Body of pancreas (tissue), 4 donors: Measurements from ENCODE around the gene PDHA1. TPM values are rescaled to one million over a fixed set of nuclear protein-coding genes. Genes with fewer than 3 reads are reported as not detected.

Source experiments
- ATAC-seq: fragments of 150-250 bp; one replicate; pipeline ENCODE4 v1.9.1; 2016
- DNase-seq, 4 donors: peaks; one replicate each; pipeline ENCODE4 v3.0.0-alpha.2; 2019
- H3K27ac ChIP-seq, 4 donors: fragments of 200-600 bp; sonication (generic); 1 replicate in 3 of 4; 2 replicates in 1 of 4; pipeline versions ENCODE4 v1.5.1 to v1.6.1; 2016 to 2019; ENCODE audit warnings: mild to moderate bottlenecking in 1 of 4, mixed read lengths in 1 of 4, moderate library complexity in 1 of 4
- H3K27me3 ChIP-seq, 2 donors: fragments of 200-600 bp; sonication (generic); one replicate each; pipeline ENCODE4 v1.6.0; 2016; ENCODE audit warnings: mild to moderate bottlenecking in 1 of 2
- H3K36me3 ChIP-seq, 2 donors: fragments of 200-600 bp; sonication (generic); replicated peaks in 1 of 2; 2 replicates each; pipeline ENCODE4 v1.5.1; 2016; ENCODE audit warnings: low read depth in 2 of 2; ENCODE audit not compliant: insufficient read depth in 1 of 2
- H3K4me1 ChIP-seq: fragments of 200-600 bp; sonication (generic); one replicate; pipeline ENCODE4 v1.6.0; 2016
- H3K4me3 ChIP-seq, 2 donors: fragments of 200-600 bp; sonication (generic); 1 replicate in 1 of 2; 2 replicates in 1 of 2; pipeline ENCODE4 v1.5.1; 2016 to 2019
- H3K9me3 ChIP-seq, 3 donors: fragments of 200-600 bp; sonication (generic); 1 replicate in 2 of 3; 2 replicates in 1 of 3; pipeline ENCODE4 v1.5.1; 2016
- CTCF ChIP-seq, 7 experiments: fragments of 450-650 bp in 4 of 7; fragments of 200-600 bp in 3 of 7; sonication (generic) in 3 of 7; IDR thresholded peaks; one replicate each; pipeline ENCODE4 v1.5.1; 2016 to 2019; ENCODE audit warnings: antibody characterized with exemption in 7 of 7
- POLR2A ChIP-seq, 3 donors: fragments of 450-650 bp; IDR thresholded peaks; one replicate each; pipeline ENCODE4 v1.6.1; 2016; ENCODE audit warnings: antibody characterized with exemption in 3 of 3, mild to moderate bottlenecking in 2 of 3
- WGBS, 2 donors: methylation state at CpG; one replicate each; pipeline ENCODE4 v1.1.5; 2017; 5-methylcytosine and 5-hydroxymethylcytosine counted together
- intact Hi-C: fragments of 100-400 bp; cut with DNase I; formaldehyde crosslinking; loops from one replicate; pipeline ENCODE4 v1.15.1; 2023
- total RNA-seq, 2 donors: library from RNA; depleted of rRNA; stranded (reverse); fragments of >200 nt; gene quantifications; one replicate each; pipeline ENCODE4 v1.1.0, GENCODE V29; 2016

Gene PDHA1
- 10 to 100 TPM; 73.7 to 83.7 TPM for total RNA-seq

- Histone ChIP-seq H3K4me1 (peaks cover 7% of the 10 kb centered on the region), H3K27me3 (no peaks in the 10 kb centered on the region), H3K36me3 (no peaks in the 10 kb centered on the region), H3K4me3 (peak within 1 kb of the TSS; percentile 41 to 46), H3K27ac (peak within 1 kb of the TSS; percentile 72 to 95 (median 88)), H3K9me3 (no peaks in the 10 kb centered on the region)
- DNase-seq: peak; percentile 95 to 96 (median 95)
- intact Hi-C loops: no loop called here
- WGBS, 2 donors: 0% methylated on average over 45 of the region's 81 CpGs; no CpG with 5 or more reads in 1 of the 2 donors
- TF ChIP-seq CTCF (IDR thresholded peaks at IDR 0.05): no peak
- TF ChIP-seq POLR2A (IDR thresholded peaks at IDR 0.05): peak; percentile 63 to 88 (median 86)
- peak; percentile 98 for ATAC-seq
Measured at GRCh38 chrX:19343535-19344408, at the start of gene PDHA1. PDHA1 (plus strand) TSS chrX:19343927; CDS start chrX:19344038, 111 bp downstream.

- DNase-seq (peak in 1 of 4 donors; percentile 15), ATAC-seq (no peak)
- H3K27ac ChIP-seq: no peak overlapping the region
- H3K36me3 ChIP-seq: no peaks in the 10 kb centered on the region
- 61 to 64% methylated on average over 10 of the region's 10 CpGs for WGBS, 2 donors
- H3K4me3 ChIP-seq: no peak overlapping the region
- no peaks in the 10 kb centered on the region for H3K9me3 ChIP-seq
- no peak for TF ChIP-seq CTCF (IDR thresholded peaks at IDR 0.05)
- no peak for TF ChIP-seq POLR2A (IDR thresholded peaks at IDR 0.05)
- intact Hi-C loops: no loop called here
- no peaks in the 10 kb centered on the region for H3K4me1 ChIP-seq
- H3K27me3 ChIP-seq: no peaks in the 10 kb centered on the region
Measured at GRCh38 chrX:19303256-19303880, 40.4 kb upstream of the PDHA1 start.

GRCh38 chrX:19326567-19326966, 17.2 kb upstream of the PDHA1 start:
- DNase-seq: peak in 1 of 4 donors; percentile 22
- Histone ChIP-seq H3K36me3 (no peaks in the 10 kb centered on the region), H3K4me3 (no peak overlapping the region), H3K4me1 (no peaks in the 10 kb centered on the region), H3K27ac (no peak overlapping the region), H3K9me3 (no peaks in the 10 kb centered on the region), H3K27me3 (no peaks in the 10 kb centered on the region)
- TF ChIP-seq POLR2A (IDR thresholded peaks at IDR 0.05) (no peak), CTCF (IDR thresholded peaks at IDR 0.05) (no peak)
- no peak for ATAC-seq
- whole genome bisulfite sequencing, 2 donors: 23 to 31% methylated on average over 2 of the region's 2 CpGs
- intact Hi-C loops: no loop called here

- TF ChIP-seq CTCF (IDR thresholded peaks at IDR 0.05) (no peak), POLR2A (IDR thresholded peaks at IDR 0.05) (no peak)
- H3K27ac ChIP-seq: no peak overlapping the region
- no peak overlapping the region for H3K4me3 ChIP-seq
- intact Hi-C loops: no loop called here
- no peak for ATAC-seq
- 76 to 93% methylated on average over 6 to 10 of the region's 10 CpGs for WGBS, 2 donors
- H3K4me1 ChIP-seq: no peaks in the 10 kb centered on the region
- H3K27me3 ChIP-seq: no peaks in the 10 kb centered on the region
- no peaks in the 10 kb centered on the region for H3K36me3 ChIP-seq
- no peak for DNase-seq
- H3K9me3 ChIP-seq: no peaks in the 10 kb centered on the region
Measured at GRCh38 chrX:19331831-19332230, 11.9 kb upstream of the PDHA1 start.
